HepG2 (cell line): ENCODE measurements around the gene RSPH4A. TPM values are rescaled to one million over a fixed set of nuclear protein-coding genes. Genes with fewer than 3 reads are reported as not detected.

ENCODE experiments used
- ARID2 ChIP-seq: sonication (generic); formaldehyde crosslinking; IDR thresholded peaks from 2 replicates; pipeline ENCODE4 v1.8.1; 2022; ENCODE audit warnings: mild to moderate bottlenecking, missing genetic modification reagents, borderline replicate concordance
- ATF7-NPFF ChIP-seq: sonication (generic); formaldehyde crosslinking; IDR thresholded peaks from 2 replicates; pipeline ENCODE4 v1.8.1; 2023; ENCODE audit warnings: mild to moderate bottlenecking, low read depth, missing genetic modification reagents, moderate library complexity
- HDAC6 ChIP-seq: fragments of 200-600 bp; sonication (generic); IDR thresholded peaks from 2 replicates; pipeline ENCODE4 v1.7.0; 2017; ENCODE audit warnings: mild to moderate bottlenecking, antibody characterized with exemption, low read length, low read depth
- IRF2 ChIP-seq: IDR thresholded peaks from 2 replicates; pipeline ENCODE4 v1.6.1; 2018; ENCODE audit warnings: missing genetic modification reagents, missing compliant biosample characterization
- MBD4 ChIP-seq: IDR thresholded peaks from 2 replicates; pipeline ENCODE4 v1.6.1; 2012; ENCODE audit warnings: low read length, inconsistent platforms, borderline replicate concordance
- MXD4 ChIP-seq: IDR thresholded peaks from 2 replicates; pipeline ENCODE4 v1.6.1; 2016; ENCODE audit warnings: mild to moderate bottlenecking, missing biosample characterization, missing genetic modification reagents
- NCOA5 ChIP-seq: sonication (generic); formaldehyde crosslinking; IDR thresholded peaks from 2 replicates; pipeline ENCODE4 v1.4.0; 2020; ENCODE audit warnings: missing genetic modification reagents
- PHF8 ChIP-seq: sonication (generic); formaldehyde crosslinking; IDR thresholded peaks from 2 replicates; pipeline ENCODE4 v1.5.0; 2020; ENCODE audit warnings: missing genetic modification reagents
- PRPF4 ChIP-seq: fragments of 200-400 bp; formaldehyde crosslinking; IDR thresholded peaks from 2 replicates; pipeline ENCODE4 v1.6.1; 2016; ENCODE audit warnings: low read length, low read depth; ENCODE audit not compliant: poor library complexity, severe bottlenecking
- RBM39 ChIP-seq: fragments of 200-400 bp; formaldehyde crosslinking; IDR thresholded peaks from one replicate; pipeline ENCODE4 v1.6.1; 2018; ENCODE audit warnings: antibody characterized with exemption, mild to moderate bottlenecking, low read depth, low read length; ENCODE audit not compliant: poor library complexity, severe bottlenecking
- SOX5 ChIP-seq: IDR thresholded peaks from 2 replicates; pipeline ENCODE4 v1.6.1; 2016; ENCODE audit warnings: borderline replicate concordance
- ZNF24 ChIP-seq: fragments of 450-650 bp; IDR thresholded peaks from 2 replicates; pipeline ENCODE4 v1.6.1; 2017; ENCODE audit warnings: antibody characterized with exemption, mild to moderate bottlenecking
- ZNF629 ChIP-seq: sonication (generic); formaldehyde crosslinking; conservative IDR thresholded peaks from 2 replicates; pipeline ENCODE4 v1.5.0; 2020; ENCODE audit warnings: missing genetic modification reagents
- ZNF720 ChIP-seq: sonication (generic); formaldehyde crosslinking; IDR thresholded peaks from 2 replicates; pipeline ENCODE4 v1.4.0; 2020; ENCODE audit warnings: missing genetic modification reagents
- ZNF788 ChIP-seq: sonication (generic); formaldehyde crosslinking; IDR thresholded peaks from 2 replicates; pipeline ENCODE4 v1.5.0; 2020; ENCODE audit warnings: mild to moderate bottlenecking, missing genetic modification reagents, borderline replicate concordance
- ZSCAN29 ChIP-seq: sonication (generic); formaldehyde crosslinking; conservative IDR thresholded peaks from 2 replicates; pipeline ENCODE4 v1.4.0; 2020; ENCODE audit warnings: mild to moderate bottlenecking, missing genetic modification reagents
- polyA plus RNA-seq, 8 experiments: library from polyadenylated mRNA; depleted of rRNA in 3 of 8; stranded (reverse) in 7 of 8; unstranded in 1 of 8; fragments of >200 nt; fragmentation: Illumina TruSeq in 4 of 8; extraction: Trizol in 4 of 8; gene quantifications; 2 replicates each; pipeline versions ENCODE4 v1.2.1 to v1.2.3, GENCODE V29; 2011 to 2016; ENCODE audit warnings: low read depth in 4 of 8, missing spikeins in 1 of 8, mixed read lengths in 1 of 8; ENCODE audit not compliant: insufficient read depth in 1 of 8
- total RNA-seq, 5 experiments: library from RNA; depleted of rRNA; stranded (reverse); fragments of >200 nt; fragmentation: Illumina TruSeq; extraction: Trizol; gene quantifications; 2 replicates each; pipeline ENCODE4 v1.2.3, GENCODE V29; 2016; ENCODE audit warnings: low read depth in 1 of 5
- TF ChIP-seq, protein P1 (sequence below): sonication (generic); formaldehyde crosslinking; IDR thresholded peaks from 2 replicates; pipeline ENCODE4 v1.8.1; 2023; ENCODE audit warnings: mild to moderate bottlenecking, missing genetic modification reagents
- TF ChIP-seq, protein P2 (sequence below): sonication (generic); formaldehyde crosslinking; IDR thresholded peaks from 2 replicates; pipeline ENCODE4 v1.5.0; 2020; ENCODE audit warnings: mild to moderate bottlenecking, missing genetic modification reagents
- TF ChIP-seq, protein P3 (sequence below): IDR thresholded peaks from 2 replicates; pipeline ENCODE4 v1.6.1; 2016; ENCODE audit warnings: mild to moderate bottlenecking, missing biosample characterization, missing genetic modification reagents
- TF ChIP-seq, protein P4 (sequence below): sonication (generic); formaldehyde crosslinking; IDR thresholded peaks from 2 replicates; pipeline ENCODE4 v1.9.0; 2022; ENCODE audit warnings: missing genetic modification reagents, mild to moderate bottlenecking, borderline replicate concordance
- TF ChIP-seq, protein P5 (sequence below): sonication (generic); formaldehyde crosslinking; IDR thresholded peaks from 2 replicates; pipeline ENCODE4 v1.4.0; 2020; ENCODE audit warnings: mild to moderate bottlenecking, missing genetic modification reagents, borderline replicate concordance

Gene RSPH4A
- total and polyA plus RNA-seq, 2 of the 13 experiments (the other 11 are each of a cell fraction or from before 2014, with no cell fraction given) = 0.24 to 0.40 TPM

DNA sequence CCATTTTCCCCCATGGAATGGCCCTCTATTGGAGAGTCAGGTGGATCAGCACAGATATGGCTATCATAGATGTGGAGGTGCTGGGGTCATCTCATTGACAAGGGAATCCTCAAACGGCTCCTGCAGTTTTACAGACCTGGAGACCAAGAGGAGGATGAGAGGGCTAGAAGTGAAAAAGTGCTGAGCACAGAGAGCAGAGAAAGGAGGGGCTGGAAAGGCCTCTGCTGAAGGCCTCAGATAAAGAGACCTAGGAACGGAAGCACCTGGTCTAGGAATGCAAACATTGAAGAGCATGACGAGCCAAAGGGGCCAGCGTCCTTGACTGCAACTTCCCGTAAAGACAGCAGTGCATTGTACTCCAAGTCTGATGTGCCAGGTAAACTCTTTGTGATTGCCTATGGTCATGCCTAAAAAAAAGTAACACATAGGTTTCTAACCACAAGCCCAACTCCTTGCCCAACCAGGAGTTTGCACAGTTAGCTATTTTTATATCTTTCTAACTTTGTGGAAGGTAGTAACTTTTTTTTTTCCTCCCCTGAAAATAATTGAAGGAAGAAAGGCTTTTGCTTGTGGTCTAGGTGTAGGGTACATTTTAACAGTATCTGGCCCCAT, 15.2 kb downstream of the RSPH4A start (continued):
- TF ChIP-seq, protein P1, sequence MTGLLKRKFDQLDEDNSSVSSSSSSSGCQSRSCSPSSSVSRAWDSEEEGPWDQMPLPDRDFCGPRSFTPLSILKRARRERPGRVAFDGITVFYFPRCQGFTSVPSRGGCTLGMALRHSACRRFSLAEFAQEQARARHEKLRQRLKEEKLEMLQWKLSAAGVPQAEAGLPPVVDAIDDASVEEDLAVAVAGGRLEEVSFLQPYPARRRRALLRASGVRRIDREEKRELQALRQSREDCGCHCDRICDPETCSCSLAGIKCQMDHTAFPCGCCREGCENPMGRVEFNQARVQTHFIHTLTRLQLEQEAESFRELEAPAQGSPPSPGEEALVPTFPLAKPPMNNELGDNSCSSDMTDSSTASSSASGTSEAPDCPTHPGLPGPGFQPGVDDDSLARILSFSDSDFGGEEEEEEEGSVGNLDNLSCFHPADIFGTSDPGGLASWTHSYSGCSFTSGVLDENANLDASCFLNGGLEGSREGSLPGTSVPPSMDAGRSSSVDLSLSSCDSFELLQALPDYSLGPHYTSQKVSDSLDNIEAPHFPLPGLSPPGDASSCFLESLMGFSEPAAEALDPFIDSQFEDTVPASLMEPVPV = peak; percentile 78
- peak; percentile 81 for TF ChIP-seq MXD4 (CRISPR knock-in tag)
- TF ChIP-seq ZNF720 (CRISPR knock-in tag) = no peak
- no peak for TF ChIP-seq PHF8 (CRISPR knock-in tag)
- 0 out of 2 replicates have a peak, but pooled peaks have one; percentile 33 for TF ChIP-seq ATF7-NPFF (CRISPR knock-in tag)
- TF ChIP-seq, protein P2, sequence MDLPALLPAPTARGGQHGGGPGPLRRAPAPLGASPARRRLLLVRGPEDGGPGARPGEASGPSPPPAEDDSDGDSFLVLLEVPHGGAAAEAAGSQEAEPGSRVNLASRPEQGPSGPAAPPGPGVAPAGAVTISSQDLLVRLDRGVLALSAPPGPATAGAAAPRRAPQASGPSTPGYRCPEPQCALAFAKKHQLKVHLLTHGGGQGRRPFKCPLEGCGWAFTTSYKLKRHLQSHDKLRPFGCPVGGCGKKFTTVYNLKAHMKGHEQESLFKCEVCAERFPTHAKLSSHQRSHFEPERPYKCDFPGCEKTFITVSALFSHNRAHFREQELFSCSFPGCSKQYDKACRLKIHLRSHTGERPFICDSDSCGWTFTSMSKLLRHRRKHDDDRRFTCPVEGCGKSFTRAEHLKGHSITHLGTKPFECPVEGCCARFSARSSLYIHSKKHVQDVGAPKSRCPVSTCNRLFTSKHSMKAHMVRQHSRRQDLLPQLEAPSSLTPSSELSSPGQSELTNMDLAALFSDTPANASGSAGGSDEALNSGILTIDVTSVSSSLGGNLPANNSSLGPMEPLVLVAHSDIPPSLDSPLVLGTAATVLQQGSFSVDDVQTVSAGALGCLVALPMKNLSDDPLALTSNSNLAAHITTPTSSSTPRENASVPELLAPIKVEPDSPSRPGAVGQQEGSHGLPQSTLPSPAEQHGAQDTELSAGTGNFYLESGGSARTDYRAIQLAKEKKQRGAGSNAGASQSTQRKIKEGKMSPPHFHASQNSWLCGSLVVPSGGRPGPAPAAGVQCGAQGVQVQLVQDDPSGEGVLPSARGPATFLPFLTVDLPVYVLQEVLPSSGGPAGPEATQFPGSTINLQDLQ (CRISPR knock-in tag) = no peak
- TF ChIP-seq HDAC6 = no peak
- TF ChIP-seq SOX5 (CRISPR knock-in tag) = peak; percentile 99
- TF ChIP-seq, protein P3, sequence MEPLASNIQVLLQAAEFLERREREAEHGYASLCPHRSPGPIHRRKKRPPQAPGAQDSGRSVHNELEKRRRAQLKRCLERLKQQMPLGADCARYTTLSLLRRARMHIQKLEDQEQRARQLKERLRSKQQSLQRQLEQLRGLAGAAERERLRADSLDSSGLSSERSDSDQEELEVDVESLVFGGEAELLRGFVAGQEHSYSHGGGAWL (CRISPR knock-in tag) = peak; percentile 37; the same call in 1 of the 2 replicates
- TF ChIP-seq PRPF4 = no peak
- peak; percentile 98 for TF ChIP-seq ZNF788 (CRISPR knock-in tag)
- peak; percentile 73; the same call in 1 of the 2 replicates for TF ChIP-seq ZSCAN29
- TF ChIP-seq MBD4 = 0 out of 2 replicates have a peak, but pooled peaks have one; percentile 46
- TF ChIP-seq NCOA5 (CRISPR knock-in tag) = no peak
- TF ChIP-seq, protein P4, sequence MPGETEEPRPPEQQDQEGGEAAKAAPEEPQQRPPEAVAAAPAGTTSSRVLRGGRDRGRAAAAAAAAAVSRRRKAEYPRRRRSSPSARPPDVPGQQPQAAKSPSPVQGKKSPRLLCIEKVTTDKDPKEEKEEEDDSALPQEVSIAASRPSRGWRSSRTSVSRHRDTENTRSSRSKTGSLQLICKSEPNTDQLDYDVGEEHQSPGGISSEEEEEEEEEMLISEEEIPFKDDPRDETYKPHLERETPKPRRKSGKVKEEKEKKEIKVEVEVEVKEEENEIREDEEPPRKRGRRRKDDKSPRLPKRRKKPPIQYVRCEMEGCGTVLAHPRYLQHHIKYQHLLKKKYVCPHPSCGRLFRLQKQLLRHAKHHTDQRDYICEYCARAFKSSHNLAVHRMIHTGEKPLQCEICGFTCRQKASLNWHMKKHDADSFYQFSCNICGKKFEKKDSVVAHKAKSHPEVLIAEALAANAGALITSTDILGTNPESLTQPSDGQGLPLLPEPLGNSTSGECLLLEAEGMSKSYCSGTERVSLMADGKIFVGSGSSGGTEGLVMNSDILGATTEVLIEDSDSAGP = 0 out of 2 replicates have a peak, but pooled peaks have one; percentile 23
- no peak for TF ChIP-seq ZNF24
- TF ChIP-seq RBM39 = no peak
- peak; percentile 61 for TF ChIP-seq ZNF629 (CRISPR knock-in tag)
- peak; percentile 99 for TF ChIP-seq IRF2 (CRISPR knock-in tag)
- peak; percentile 96; the same call in 1 of the 2 replicates for TF ChIP-seq ARID2 (CRISPR knock-in tag)
- TF ChIP-seq, protein P5, sequence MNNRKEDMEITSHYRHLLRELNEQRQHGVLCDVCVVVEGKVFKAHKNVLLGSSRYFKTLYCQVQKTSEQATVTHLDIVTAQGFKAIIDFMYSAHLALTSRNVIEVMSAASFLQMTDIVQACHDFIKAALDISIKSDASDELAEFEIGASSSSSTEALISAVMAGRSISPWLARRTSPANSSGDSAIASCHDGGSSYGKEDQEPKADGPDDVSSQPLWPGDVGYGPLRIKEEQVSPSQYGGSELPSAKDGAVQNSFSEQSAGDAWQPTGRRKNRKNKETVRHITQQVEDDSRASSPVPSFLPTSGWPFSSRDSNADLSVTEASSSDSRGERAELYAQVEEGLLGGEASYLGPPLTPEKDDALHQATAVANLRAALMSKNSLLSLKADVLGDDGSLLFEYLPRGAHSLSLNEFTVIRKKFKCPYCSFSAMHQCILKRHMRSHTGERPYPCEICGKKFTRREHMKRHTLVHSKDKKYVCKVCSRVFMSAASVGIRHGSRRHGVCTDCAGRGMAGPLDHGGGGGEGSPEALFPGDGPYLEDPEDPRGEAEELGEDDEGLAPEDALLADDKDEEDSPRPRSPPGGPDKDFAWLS (CRISPR knock-in tag) = no peak
